Adipocyte (in vitro differentiated cells): ENCODE results near the gene UBE2M.
"Not testable (repeated sequence)": the region's sequence is repeated elsewhere in the genome, so short reads cannot be mapped to it uniquely, and the experiment has no call there.

Experiments
- DNase-seq: peaks from one replicate; pipeline ENCODE4 v3.0.0-alpha.2; 2015; ENCODE audit warnings: low read depth
- H3K27me3 ChIP-seq: replicated peaks from 2 replicates; pipeline ENCODE4 v1.7.0; 2013; ENCODE audit warnings: mild to moderate bottlenecking, low read length, moderate library complexity; ENCODE audit not compliant: control insufficient read depth, insufficient read depth
- H3K36me3 ChIP-seq: 2 replicates; pipeline ENCODE4 v1.7.0; 2013; ENCODE audit warnings: low read length, mild to moderate bottlenecking, moderate library complexity; ENCODE audit not compliant: control insufficient read depth, insufficient read depth, severe bottlenecking
- H3K4me1 ChIP-seq: 2 replicates; pipeline ENCODE4 v1.7.0; 2013; ENCODE audit warnings: mild to moderate bottlenecking, low read length, moderate library complexity; ENCODE audit not compliant: control insufficient read depth, insufficient read depth
- H3K4me3 ChIP-seq: 2 replicates; pipeline ENCODE4 v1.7.0; 2013; ENCODE audit warnings: mild to moderate bottlenecking, low read length, moderate library complexity
- H3K9ac ChIP-seq: 2 replicates; pipeline ENCODE4 v1.7.0; 2013; ENCODE audit warnings: mild to moderate bottlenecking, low read length, moderate library complexity
- H3K9me3 ChIP-seq: 2 replicates; pipeline ENCODE4 v1.7.0; 2013; ENCODE audit warnings: mild to moderate bottlenecking, low read length, moderate library complexity; ENCODE audit not compliant: control insufficient read depth

Gene UBE2M

DNA sequence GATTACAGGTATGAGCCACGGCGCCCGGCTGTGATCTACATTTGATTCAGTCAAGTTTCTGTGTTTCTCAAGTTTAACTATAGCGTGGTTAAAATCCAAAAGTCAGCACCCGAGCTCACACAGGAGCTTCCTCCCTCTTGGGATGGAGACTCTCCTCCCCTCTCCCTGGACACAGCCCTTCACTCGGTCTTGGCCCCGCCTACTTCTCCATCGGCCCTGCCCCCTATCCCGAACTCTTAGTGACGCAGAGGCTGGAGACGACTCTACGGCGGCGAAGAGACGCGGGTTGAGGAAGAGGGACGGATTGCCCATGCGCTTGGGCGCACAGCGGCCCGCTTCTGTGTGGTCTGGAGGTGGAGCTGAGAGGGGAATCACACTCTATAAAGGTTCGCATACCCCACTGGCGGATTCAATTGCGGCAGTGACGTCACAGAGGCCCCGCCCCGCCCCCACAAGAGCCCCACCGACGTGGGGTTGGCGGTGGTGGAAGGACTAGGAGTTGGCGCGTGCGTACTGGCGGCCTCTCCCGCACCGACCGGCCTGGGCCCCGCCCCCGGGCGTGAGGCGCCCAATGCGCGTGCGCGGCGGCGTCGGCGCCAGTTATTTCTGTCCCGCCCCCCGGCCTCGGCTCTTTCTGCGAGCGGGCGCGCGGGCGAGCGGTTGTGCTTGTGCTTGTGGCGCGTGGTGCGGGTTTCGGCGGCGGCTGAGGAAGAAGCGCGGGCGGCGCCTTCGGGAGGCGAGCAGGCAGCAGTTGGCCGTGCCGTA, 14.4 kb downstream of the UBE2M start, which contains the start of gene TRIM28:
TRIM28 (plus strand) TSS at position 239 of the 765 bp plus-strand sequence. CDS start 694 bp downstream, outside the sequence.
- peaks cover 4% of the 10 kb centered on the region for H3K27me3 ChIP-seq
- H3K4me3 ChIP-seq, result peak within 1 kb of the TSS; percentile 95
- H3K9me3 ChIP-seq, result no peaks in the 10 kb centered on the region
- peak within 1 kb of the TSS; percentile 95 for H3K9ac ChIP-seq
- DNase-seq, result peak; percentile 99
- peaks cover 17% of the 10 kb centered on the region for H3K4me1 ChIP-seq
- H3K36me3 ChIP-seq, result peaks cover 20% of the 10 kb centered on the region

GRCh38 chr19:58542641-58543372, 15.6 kb downstream of the UBE2M start:
- H3K9ac ChIP-seq, DNase-seq, H3K9me3 ChIP-seq: not testable (repeated sequence)

GRCh38 chr19:58539169-58539559, 19.2 kb downstream of the UBE2M start:
- H3K9me3 ChIP-seq, H3K4me3 ChIP-seq, H3K4me1 ChIP-seq, DNase-seq, H3K9ac ChIP-seq, H3K36me3 ChIP-seq: not testable (repeated sequence)
- H3K27me3 ChIP-seq, result peaks cover 23% of the 10 kb centered on the region

More at GRCh38 chr19:58542641-58543372, 15.6 kb downstream of the UBE2M start:
- H3K4me3 ChIP-seq, H3K27me3 ChIP-seq, H3K36me3 ChIP-seq: not testable (repeated sequence)
- peaks cover 17% of the 10 kb centered on the region for H3K4me1 ChIP-seq

DNA sequence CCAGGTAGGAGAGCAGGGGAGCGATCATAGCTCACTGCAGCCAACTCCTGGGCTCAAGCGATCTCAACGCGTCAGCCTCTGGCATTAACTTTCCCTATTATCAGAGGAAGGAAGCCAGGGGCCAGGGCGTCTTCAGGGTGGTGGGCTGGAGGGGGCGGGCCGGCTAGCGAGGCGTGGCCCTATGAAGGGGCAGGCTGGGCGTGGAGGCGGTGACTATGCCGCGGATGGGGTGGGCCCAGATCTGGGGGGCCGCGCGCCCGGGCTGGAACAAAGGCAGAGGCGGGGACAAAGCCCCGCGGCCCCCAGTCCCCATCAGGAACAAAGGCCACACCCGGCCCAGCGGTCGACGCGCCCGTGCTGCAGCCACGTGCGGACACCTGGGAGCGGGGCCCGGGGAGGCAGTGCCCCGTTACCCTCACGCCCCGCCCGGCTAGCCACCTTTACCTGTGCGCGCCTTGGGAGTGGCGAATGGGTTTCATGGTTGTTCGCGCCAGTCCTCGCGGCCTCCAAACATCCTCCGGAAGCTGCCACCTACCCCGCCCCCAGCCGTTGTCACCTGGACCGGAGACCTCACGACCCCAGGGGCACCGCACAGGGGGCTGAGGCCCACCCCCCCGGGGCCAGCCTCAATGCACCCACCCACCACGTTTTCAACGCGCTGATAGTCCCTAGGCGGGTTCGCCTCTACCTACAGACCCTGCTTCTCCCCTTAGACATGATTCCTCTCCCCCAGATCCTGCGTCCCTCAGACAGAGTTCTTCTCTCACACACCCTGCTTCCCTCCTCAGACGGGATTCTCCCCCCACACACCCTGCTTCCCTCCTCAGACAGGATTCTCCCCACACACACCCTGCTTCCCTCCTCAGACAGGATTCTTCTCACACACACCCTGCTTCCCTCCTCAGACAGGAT, 19.9 kb downstream of the UBE2M start:
- Histone ChIP-seq H3K9me3 (no peaks in the 10 kb centered on the region), H3K4me3 (no peak overlapping the region), H3K36me3 (no peaks in the 10 kb centered on the region), H3K9ac (no peak overlapping the region), H3K4me1 (no peaks in the 10 kb centered on the region), H3K27me3 (peaks cover 28% of the 10 kb centered on the region)
- no peak for DNase-seq

DNA sequence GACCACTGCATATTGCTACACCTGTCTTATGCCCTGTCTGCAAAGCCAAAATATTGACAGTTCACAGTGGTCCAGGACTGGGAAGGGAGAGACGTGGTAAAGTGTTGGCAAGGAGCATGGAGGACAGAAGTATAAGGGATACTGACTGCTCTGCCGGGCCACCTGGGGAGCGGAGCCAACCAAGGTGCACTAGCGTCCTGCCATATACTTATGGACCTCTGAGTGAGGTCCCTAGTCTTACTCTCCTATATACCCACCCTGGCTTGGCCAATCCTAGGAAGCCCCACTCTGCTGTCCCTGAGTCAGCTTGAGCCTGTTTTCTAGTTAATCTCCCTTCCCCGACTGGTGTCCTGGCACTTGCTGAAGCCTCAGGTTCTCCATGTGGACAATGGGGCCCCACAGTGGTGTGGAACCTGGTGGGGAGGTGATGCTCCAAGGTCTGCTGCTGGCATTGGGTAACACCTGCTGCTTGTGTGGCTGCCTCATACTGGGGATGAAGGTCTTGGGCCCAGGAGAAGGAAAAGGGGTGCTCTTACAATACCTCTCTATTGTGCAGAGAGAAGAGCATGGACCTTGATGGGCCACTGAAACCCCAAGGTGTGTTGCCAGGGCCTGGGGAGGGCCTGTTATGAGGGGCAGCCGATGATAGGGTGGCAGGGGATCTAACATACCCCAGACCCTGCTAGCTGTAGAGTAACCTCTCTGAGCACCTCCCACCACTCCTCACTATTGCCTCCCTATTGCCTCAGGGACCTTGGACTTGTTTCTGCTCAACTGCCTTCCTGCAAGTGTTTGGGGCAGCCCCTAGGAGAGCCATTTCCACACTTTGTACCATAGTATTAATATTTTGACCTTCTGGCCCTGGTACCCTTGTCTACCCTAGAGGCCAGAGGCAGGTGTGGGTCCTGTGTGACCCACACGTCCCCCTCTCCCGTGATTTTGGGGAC, 21.3 kb downstream of the UBE2M start:
- no peaks in the 10 kb centered on the region for H3K9me3 ChIP-seq
- no peak for DNase-seq
- peaks cover 36% of the 10 kb centered on the region for H3K27me3 ChIP-seq
- no peak overlapping the region for H3K4me3 ChIP-seq
- H3K9ac ChIP-seq, result no peak overlapping the region
- H3K36me3 ChIP-seq, result no peaks in the 10 kb centered on the region
- no peaks in the 10 kb centered on the region for H3K4me1 ChIP-seq

DNA sequence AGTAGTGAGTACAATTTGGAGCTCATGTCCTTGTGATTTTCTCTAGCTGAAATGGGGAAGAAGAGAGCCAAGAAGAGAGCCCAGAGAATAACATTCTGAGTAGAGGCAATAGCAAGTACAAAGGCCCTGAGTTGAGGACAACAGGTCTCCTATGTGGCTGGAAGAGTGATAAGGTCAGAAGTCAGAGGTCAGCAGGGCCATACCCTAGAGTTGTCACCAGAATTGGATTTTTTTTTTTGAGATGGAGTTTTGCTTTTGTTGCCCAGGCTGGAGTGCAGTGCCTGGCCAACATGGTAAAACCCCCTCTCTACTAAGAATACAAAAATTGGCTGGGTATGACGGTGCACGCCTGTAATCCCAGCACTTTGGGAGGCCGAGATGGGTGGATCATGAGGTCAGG, 22.6 kb downstream of the UBE2M start:
- H3K4me1 ChIP-seq, result no peaks in the 10 kb centered on the region
- H3K36me3 ChIP-seq, result no peaks in the 10 kb centered on the region
- DNase-seq, result no peak
- H3K27me3 ChIP-seq, result peaks cover 49% of the 10 kb centered on the region
- no peak overlapping the region for H3K9ac ChIP-seq
- no peaks in the 10 kb centered on the region for H3K9me3 ChIP-seq
- no peak overlapping the region for H3K4me3 ChIP-seq

DNA sequence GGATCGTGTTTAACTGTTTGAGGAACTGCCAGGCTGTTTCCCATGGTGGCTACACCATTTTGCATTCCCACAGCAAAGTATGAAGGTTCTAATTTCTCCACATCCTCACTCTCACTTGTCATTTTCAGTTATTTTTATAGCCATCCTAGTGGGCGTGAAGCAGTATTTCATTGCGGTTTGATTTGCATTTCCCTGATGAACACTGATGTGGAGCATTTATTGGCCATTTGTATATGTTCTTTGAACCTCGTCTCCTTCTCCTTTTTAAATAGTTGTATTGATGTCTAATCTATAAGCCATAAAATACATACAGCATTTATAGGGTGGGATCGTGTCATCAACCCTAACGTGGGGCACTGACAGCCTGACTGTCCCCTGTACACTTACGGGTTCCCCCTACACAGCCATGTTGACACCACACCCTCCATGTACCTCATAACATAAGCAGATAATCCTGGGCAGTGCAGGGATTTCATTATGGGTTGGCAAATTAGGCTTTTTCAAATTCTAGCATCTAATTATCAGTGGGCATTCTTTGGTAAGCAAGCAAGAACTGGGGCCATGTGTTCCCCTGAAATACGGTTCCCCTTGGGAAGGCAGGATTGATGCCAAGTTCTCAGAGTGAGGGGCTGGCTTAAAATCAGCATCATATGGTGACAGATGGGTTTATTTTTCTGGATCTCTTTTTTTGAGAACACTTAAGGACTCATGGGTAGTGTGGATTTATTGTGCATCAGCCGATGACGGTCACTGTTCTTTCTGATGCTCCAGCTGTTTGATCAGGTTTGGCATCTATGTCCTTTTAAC, 27.2 kb downstream of the UBE2M start:
- Histone ChIP-seq H3K4me3 (no peak overlapping the region), H3K4me1 (no peaks in the 10 kb centered on the region), H3K9me3 (no peaks in the 10 kb centered on the region), H3K36me3 (no peaks in the 10 kb centered on the region), H3K9ac (no peak overlapping the region), H3K27me3 (peaks cover 35% of the 10 kb centered on the region)
- no peak for DNase-seq

- no peak for DNase-seq
- Histone ChIP-seq H3K9ac (no peak overlapping the region), H3K9me3 (no peaks in the 10 kb centered on the region), H3K27me3 (peaks cover 31% of the 10 kb centered on the region), H3K4me1 (no peaks in the 10 kb centered on the region), H3K4me3 (no peak overlapping the region), H3K36me3 (no peaks in the 10 kb centered on the region)
Observed at GRCh38 chr19:58529405-58529804, 29.0 kb downstream of the UBE2M start.

DNA sequence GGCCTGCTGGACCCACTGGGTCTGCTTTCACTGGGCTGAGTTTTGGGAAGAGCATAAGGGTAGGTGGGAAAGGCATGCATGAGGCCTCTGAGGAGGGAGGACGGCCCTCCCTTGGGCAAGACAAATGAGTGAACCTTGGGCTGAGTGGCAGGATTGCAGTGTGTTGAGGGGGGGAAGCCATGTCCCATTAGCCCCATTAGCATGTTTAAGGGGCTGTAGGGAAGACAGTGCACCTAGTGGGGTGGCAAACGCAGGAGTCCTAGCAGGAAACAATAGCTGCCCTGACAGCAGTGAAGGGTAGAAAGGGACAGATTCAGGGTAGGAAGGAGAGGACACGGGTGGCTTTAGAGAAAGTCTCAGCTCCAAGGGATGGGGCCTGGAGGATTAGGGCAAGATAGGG, 35.7 kb downstream of the UBE2M start:
- no peaks in the 10 kb centered on the region for H3K27me3 ChIP-seq
- DNase-seq, result no peak
- no peaks in the 10 kb centered on the region for H3K36me3 ChIP-seq
- no peak overlapping the region for H3K9ac ChIP-seq
- peaks cover 18% of the 10 kb centered on the region for H3K4me1 ChIP-seq
- no peaks in the 10 kb centered on the region for H3K9me3 ChIP-seq
- no peak overlapping the region for H3K4me3 ChIP-seq

GRCh38 chr19:58521651-58522050, 36.8 kb downstream of the UBE2M start:
- H3K36me3 ChIP-seq, result peaks cover 7% of the 10 kb centered on the region
- peaks cover 18% of the 10 kb centered on the region for H3K4me1 ChIP-seq
- no peak overlapping the region for H3K4me3 ChIP-seq
- no peaks in the 10 kb centered on the region for H3K9me3 ChIP-seq
- peak overlapping the region; percentile 34 for H3K9ac ChIP-seq
- H3K27me3 ChIP-seq, result no peaks in the 10 kb centered on the region
- DNase-seq, result no peak
